ENCODE data around the gene USP44.
A peak's percentile ranks its signal among the peaks of the same experiment; 100 is the strongest.

USP44 gene

DNA sequence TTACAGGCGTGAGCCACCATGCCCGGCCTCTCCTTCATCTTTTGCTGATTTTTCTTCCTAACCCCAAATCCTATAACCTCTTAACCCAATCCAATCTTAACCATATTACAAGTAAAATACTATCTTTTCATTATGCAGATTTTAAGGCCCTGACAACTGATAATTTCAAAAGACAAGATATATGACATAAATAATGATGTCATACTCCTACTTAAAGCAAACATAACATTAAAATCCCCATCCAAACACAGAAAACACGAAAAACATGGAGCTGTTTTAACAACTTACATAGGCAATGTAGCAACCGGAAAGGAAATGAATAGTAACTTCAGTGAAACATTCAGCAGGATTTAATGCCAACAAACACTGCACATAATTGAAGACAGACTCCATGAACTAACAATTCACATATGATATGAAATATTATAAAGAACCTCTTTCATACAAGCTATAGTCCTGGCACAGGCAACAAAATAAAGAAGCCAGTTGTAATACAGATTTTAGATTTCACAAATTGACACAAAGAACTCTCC, 21.5 kb downstream of the USP44 start:
- H3K9me2 ChIP-seq (replicated peaks; ENCODE audit: control insufficient read depth, low read length), result no peaks in the 10 kb centered on the region
- no peak for TF ChIP-seq EZH2phosphoT487 (IDR thresholded peaks at IDR 0.05; ENCODE audit: borderline replicate concordance, low read length)
- TF ChIP-seq, protein P1, sequence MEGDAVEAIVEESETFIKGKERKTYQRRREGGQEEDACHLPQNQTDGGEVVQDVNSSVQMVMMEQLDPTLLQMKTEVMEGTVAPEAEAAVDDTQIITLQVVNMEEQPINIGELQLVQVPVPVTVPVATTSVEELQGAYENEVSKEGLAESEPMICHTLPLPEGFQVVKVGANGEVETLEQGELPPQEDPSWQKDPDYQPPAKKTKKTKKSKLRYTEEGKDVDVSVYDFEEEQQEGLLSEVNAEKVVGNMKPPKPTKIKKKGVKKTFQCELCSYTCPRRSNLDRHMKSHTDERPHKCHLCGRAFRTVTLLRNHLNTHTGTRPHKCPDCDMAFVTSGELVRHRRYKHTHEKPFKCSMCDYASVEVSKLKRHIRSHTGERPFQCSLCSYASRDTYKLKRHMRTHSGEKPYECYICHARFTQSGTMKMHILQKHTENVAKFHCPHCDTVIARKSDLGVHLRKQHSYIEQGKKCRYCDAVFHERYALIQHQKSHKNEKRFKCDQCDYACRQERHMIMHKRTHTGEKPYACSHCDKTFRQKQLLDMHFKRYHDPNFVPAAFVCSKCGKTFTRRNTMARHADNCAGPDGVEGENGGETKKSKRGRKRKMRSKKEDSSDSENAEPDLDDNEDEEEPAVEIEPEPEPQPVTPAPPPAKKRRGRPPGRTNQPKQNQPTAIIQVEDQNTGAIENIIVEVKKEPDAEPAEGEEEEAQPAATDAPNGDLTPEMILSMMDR (IDR thresholded peaks at IDR 0.05; ENCODE audit: low read depth, low read length, poor library complexity, severe bottlenecking), result no peak
- H3F3A ChIP-seq (ENCODE audit: control insufficient read depth, insufficient read depth), result peaks cover 27% of the 10 kb centered on the region
- H3K4me2 ChIP-seq (ENCODE audit: low read length), result peak overlapping the region; percentile 32; the same call in 1 of the 2 replicates
- H3K4me1 ChIP-seq (ENCODE audit: control insufficient read depth, low read length), result peaks cover 68% of the 10 kb centered on the region
- peak overlapping the region; percentile 87 for H3K27ac ChIP-seq (ENCODE audit: low read depth, low read length)
- H3K4me3 ChIP-seq (ENCODE audit: low read length), result no peak overlapping the region
- H3K36me3 ChIP-seq (ENCODE audit: control insufficient read depth, low read length), result no peaks in the 10 kb centered on the region
- H3K79me2 ChIP-seq (ENCODE audit: control insufficient read depth, low read length), result peaks cover 3% of the 10 kb centered on the region
- no peaks in the 10 kb centered on the region for H3K9me3 ChIP-seq (ENCODE audit: control insufficient read depth, insufficient read depth, low read length)
- H4K20me1 ChIP-seq (ENCODE audit: control insufficient read depth, insufficient read depth, low read depth, low read length), result no peaks in the 10 kb centered on the region
- H3K27me3 ChIP-seq (ENCODE audit: control insufficient read depth, low read length), result no peaks in the 10 kb centered on the region

DNA sequence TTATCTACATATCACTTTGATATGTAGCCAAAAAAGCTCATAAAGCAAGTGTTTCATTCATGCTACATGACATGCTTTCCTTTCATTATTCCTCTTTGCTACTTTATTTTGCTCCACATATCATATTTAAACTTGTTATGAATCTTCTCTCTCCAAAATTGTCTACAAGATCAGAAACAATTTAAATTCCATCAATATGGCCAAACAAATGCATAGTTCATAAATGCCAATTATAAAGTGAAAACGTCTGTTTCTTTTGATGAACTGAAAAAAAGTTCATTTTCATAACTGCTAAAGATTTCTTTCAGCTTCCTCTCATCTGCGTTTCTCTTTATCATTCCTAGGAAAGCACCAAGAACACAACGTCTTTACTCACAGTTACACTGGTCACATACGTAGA, 22.8 kb downstream of the USP44 start:
- no peaks in the 10 kb centered on the region for H3K9me2 ChIP-seq (replicated peaks; ENCODE audit: control insufficient read depth, low read length)
- no peaks in the 10 kb centered on the region for H3K27me3 ChIP-seq (ENCODE audit: control insufficient read depth, low read length)
- H3K4me2 ChIP-seq (ENCODE audit: low read length), result peak overlapping the region; percentile 46

DNA sequence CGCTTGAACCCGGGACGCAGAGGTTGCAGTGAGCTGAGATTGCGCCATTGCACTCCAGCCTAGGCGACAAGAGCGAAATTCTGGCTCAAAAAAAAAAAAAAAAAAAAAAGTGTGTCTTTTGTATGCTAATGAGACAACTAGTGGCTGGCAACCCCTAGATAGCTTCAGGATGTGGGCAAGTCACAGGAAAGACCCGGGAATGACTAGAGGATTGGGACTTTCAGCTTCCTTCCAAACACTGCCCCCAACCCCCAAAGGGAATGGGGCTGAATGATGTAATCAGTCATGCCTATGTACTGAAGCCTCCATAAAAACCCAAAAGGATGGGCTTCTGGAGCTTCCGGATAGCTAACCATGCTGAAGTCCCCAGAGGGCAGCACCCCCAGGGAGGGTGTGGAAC, 28.6 kb downstream of the USP44 start:
- Histone ChIP-seq H3K36me3 (ENCODE audit: control insufficient read depth, low read length) (no peaks in the 10 kb centered on the region), H3K9me2 (replicated peaks; ENCODE audit: control insufficient read depth, low read length) (no peaks in the 10 kb centered on the region), H3K4me2 (ENCODE audit: low read length) (no peak overlapping the region), H3K4me1 (ENCODE audit: control insufficient read depth, low read length) (0 out of 2 replicates have a peak, but pooled peaks cover 5% of the 10 kb centered on the region), H3K27ac (ENCODE audit: low read depth, low read length) (no peak overlapping the region), H3K27me3 (ENCODE audit: control insufficient read depth, low read length) (no peaks in the 10 kb centered on the region), H3F3A (ENCODE audit: control insufficient read depth, insufficient read depth) (peaks cover 25% of the 10 kb centered on the region), H3K79me2 (ENCODE audit: control insufficient read depth, low read length) (no peaks in the 10 kb centered on the region), H3K9me3 (ENCODE audit: control insufficient read depth, insufficient read depth, low read length) (no peaks in the 10 kb centered on the region), H3K4me3 (ENCODE audit: low read length) (no peak overlapping the region), H4K20me1 (ENCODE audit: control insufficient read depth, insufficient read depth, low read depth, low read length) (no peaks in the 10 kb centered on the region)
- TF ChIP-seq, protein P1 (IDR thresholded peaks at IDR 0.05; ENCODE audit: low read depth, low read length, poor library complexity, severe bottlenecking), result no peak
- no peak for TF ChIP-seq EZH2phosphoT487 (IDR thresholded peaks at IDR 0.05; ENCODE audit: borderline replicate concordance, low read length)

More for the DNA sequence above, 22.8 kb downstream of the USP44 start:
- Histone ChIP-seq H4K20me1 (ENCODE audit: control insufficient read depth, insufficient read depth, low read depth, low read length) (no peaks in the 10 kb centered on the region), H3K9me3 (ENCODE audit: control insufficient read depth, insufficient read depth, low read length) (no peaks in the 10 kb centered on the region), H3K27ac (ENCODE audit: low read depth, low read length) (0 out of 2 replicates have a peak overlapping the region, but pooled peaks have one; percentile 2), H3F3A (ENCODE audit: control insufficient read depth, insufficient read depth) (peaks cover 30% of the 10 kb centered on the region), H3K36me3 (ENCODE audit: control insufficient read depth, low read length) (no peaks in the 10 kb centered on the region), H3K79me2 (ENCODE audit: control insufficient read depth, low read length) (peaks cover 3% of the 10 kb centered on the region), H3K4me3 (ENCODE audit: low read length) (peak overlapping the region; percentile 13; the same call in 1 of the 2 replicates), H3K4me1 (ENCODE audit: control insufficient read depth, low read length) (peaks cover 55% of the 10 kb centered on the region)
- TF ChIP-seq EZH2phosphoT487 (IDR thresholded peaks at IDR 0.05; ENCODE audit: borderline replicate concordance, low read length), result no peak
- TF ChIP-seq, protein P1 (IDR thresholded peaks at IDR 0.05; ENCODE audit: low read depth, low read length, poor library complexity, severe bottlenecking), result no peak
